IPS DF 4.7 (cell line): Measurements from ENCODE around the gene DOLPP1.

Experiments used
- DNase-seq: peaks from one replicate; pipeline ENCODE4 v3.0.0-alpha.2; 2013; ENCODE audit warnings: low spot score; ENCODE audit errors: extremely low read depth

The DOLPP1 gene

DNA sequence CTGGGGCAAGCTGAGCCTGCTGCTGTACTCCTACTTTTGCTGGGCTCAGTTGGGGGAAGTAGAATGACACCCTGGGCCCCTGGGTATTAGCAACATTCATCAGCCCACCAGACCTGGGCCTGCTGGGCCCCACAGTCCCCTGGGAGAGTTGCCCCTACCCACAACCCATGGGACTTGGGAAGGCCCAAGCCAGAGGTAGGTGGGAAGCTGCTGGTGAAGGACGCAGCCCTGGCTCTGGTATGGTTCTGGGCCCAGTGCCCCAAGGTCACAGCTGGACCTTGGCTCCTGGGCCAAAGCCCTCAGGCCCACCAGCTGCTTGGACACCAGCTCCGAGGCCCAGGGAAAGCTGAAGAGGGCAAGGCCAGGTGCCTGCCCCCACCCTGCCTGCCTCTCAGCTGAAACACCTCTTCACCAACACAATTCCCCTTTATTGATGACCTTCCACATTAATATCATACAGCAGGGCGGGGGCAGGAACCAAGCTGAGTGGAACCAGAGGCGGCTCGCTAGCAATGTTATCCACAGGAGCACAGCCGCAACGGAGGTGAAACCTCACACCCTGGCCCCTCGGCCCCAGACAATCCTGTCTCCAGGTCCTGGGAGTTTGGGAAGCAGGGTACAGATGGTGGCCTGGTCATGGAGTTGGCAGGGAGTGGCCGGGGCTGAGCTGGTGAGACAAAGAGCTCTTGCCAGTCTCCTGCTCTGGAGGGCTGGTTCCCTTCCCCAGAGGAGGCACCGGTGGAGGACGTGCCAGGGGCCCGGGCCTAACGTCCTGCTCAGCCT, 13.7 kb downstream of the DOLPP1 start:
- no peak for DNase-seq

DNA sequence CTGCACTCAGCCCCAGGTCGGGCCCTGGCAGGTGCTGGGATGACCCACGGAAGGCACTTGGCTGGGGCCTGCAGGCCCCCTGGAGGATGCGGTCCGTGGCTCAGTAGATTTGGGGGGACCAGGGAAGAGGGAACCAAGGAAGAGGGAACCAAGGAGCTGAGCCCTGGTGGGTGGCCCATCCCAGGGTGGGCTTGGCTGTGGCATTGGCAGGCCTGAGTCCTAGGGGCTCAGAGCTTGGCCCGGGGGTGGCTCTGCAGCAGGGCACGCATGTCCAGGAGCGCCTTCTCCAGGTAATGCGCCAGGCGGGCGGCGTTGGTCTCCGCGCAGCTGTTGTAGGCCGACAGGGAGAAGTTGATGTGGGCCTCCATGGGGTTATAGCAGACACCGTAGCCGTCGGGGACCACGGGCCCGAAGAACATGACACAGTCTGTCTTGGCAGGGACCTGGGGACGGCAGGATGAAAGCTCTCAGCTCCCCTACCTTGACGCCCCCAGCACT, 14.3 kb downstream of the DOLPP1 start:
- no peak for DNase-seq

DNA sequence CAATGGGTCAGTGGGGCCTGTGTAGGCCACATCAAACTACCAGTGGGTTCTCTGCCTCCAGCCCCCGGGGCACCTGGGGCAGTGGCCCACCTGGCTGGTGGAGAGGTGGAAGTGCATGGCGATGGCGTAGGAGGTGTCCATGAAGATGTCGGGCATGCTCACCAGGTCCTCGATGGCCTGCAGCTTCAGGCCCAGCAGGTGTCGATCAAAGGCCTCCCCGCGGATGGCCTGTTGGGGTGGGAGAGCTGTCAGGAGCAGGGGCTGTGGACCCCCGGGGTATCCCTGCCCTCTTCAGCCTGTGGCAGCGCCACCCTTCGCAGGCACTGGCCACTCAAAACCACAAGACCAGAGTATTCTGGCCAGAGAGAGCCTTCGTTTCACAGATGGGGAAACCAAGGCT, 15.0 kb downstream of the DOLPP1 start:
- no peak for DNase-seq

DNA sequence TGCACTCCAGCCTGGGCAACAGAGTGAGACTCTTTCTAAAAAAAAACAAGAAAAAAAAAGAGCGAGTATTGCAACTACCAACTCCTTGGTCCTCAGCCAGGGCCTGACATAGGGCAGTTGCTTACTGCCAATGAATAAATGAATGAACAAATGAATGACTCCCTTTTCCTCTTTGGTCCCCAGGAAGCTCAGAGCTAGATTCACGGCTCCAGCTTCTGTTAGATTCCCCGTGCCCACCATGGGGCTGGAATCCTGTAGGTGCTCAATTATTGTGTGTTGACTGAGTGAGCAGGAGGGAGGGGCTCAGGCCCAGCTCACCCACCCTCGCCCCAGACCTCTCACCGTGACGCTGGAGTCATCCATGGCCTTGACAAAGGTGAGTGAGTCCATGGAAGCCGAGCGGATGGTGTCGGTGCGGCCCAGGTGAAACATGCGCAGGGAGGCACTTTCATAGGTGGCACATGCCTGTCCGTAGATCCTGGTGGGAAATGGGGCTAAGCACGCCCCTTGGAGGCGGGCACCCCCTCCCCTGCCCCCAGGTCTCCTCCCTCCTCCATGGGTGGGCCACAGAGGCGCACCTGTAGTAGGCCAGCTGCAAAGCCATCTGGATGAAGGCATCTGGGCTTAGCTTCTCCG, 16.9 kb downstream of the DOLPP1 start:
- no peak for DNase-seq

DNA sequence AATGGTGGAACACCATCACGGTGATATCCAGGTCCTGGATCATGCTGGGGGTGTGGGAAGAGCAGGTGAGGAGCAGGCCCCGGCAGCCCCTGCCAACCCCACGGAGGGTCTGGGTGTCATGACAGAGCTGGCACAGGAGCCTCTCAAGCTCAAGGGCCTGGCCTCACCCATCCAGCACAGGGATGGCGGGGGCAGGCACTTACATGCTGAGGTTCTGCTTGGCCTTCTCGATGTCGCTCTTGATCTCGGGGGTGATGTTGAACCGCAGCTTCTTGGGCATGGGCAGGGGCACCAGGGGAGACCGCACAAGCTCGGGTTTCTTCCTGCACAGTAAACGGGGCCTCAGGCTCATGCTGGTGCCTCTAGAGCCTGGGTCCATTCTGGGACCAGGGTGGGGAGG, 17.4 kb downstream of the DOLPP1 start:
- DNase-seq: no peak

DNA sequence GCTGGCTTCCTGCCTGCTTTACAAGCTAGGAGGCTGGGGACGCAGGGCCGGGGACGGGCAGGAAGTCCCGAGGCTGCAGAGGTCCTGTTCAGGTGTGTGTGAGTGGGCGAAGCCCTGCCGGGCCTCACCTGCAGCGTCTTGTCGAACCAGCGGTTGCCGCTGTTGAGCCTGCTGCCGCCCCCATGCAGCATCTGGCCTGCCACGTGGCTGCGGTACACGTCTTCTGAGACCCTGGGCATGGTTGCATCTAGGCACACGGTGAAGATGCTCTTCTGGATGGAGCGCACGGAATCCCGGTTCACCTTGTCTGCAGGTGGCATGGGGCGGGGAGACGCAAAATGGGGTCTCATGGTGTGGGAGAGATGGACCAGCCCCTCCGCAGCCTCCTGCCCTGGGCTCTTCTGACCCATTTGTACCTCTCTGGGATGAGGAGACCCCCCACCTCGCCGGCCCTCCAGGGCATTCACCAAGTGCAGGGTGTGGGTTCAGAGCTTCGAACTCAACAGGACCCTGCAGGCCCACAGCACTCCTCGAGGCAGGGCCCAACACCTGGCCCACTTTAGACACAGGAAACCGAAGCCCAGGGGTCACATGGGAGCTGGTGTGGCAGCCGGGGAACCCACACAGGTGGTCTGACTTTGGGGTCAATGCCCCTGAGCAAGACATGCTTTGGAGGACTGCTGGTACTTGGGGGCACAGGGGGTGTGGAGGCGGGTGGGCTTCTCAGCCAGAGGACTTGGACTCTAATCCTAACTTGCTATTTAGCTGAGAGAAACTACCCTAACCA, 19.7 kb downstream of the DOLPP1 start:
- DNase-seq: no peak

DNA sequence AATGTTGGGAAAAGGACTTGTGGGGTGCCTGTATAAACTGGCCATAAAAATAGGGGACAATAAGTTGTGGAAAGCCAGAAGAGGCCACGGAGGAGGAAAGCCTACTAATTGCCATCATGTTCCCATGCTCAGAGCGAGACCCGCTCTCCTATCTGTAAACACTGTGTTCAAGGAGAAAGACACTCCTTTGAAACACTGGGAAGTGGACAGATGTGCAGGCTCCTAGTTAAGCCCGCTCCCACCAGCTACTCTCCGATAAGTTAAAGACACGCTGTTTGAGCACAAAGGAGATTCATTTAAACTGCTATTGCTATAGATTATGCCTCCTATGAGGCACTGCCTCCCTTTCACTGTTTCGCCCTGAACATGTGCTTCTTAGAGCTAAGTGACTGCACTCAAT, 20.4 kb downstream of the DOLPP1 start:
- no peak for DNase-seq

DNA sequence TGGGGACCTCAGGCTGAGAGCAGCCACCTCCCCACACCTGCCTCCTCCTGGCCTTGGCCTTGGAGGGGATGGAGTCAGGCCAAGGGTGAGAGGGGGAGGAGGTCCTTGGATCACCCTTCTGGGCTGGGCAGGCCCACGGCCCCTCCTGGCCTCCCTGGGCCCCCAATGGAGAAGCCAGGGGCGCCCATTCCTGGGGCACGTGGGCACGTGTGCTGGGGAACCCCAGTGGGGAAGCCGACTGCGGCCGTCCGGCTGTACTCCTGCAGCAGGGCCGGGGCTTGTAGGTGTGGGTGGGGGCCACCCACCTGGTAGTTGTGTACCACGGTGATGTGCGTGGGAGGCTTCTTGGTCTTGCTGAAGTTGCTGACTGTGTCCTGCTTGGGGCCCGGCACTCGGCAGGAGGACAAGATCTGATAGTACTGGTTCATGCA, 21.2 kb downstream of the DOLPP1 start:
- no peak for DNase-seq

DNA sequence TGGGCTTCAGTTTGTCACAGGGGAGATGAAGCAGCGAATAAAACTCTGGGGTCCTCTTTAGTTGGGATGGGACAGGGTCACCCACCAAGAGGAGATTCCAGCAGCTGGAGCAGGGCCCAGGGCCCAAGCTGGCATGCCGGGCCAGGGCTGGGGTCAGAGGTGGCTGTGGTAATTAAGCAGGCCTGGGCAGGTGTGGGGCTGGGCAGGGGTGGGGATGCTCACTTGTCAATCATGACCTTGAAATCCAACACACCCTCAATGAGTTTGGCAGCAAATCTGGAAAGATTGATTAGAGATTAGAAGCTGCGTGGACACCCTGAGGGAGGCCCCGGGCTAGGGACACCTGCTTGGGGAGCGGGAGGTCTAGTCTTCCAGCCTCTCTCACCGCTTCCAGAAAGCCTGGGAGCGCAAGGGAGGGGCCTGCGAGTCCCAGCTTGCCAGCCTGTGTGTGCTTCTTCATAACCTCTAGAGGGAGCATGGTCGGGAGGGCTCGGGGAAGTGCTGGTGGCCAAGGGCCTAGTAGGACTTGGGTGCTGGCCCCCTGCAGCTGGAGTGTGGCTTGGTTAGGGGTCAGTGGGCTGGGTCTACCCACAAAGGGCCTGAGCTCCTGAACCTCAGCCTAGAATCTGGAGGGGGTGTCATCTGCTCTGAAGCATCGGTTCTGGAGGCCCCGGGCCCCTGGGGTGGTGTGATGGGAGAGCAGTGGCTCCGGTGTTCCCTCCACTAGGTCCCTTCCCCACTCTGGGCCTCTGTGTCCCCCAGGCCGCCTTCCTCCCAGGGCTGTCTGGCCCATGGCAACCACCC, 22.1 kb downstream of the DOLPP1 start:
- DNase-seq: no peak

DNA sequence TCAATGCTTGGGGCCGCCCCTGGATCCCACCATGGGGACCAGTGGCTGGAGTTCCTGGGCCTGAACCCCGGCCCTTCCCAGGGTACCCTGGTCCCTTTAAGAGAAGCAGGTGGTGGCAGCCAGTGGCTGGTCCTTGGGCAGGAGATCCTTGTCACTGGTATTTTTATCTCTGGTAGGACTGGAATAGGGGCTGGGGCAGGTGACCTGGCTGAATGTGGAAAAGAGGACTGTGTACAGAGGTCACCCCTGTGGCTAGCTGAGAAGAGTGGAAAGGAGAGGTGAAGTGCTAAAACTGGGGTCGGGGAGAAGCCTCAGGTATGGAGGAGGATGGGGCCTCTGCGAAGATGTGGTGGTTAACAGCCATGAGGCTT, 22.7 kb downstream of the DOLPP1 start:
- no peak for DNase-seq

DNA sequence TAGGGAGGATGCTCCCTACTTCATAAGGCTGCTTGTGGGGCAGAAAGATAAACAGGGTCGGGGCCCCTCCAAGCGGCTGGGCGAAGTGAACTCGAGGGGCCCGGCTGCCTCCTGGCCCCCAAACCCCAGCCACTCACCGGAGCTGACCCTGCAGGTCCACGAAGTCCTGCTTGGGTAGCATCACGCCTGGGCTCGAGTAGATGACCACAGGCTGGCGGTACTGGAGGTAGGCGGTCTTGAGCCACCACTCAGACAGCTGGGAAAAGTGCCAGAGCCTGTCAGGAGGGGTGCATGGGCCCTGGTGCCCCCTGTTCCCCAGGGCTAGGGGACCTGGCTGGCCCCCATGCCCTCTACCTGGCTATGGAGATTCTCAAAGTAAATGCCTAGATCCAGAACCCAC, 23.1 kb downstream of the DOLPP1 start:
- DNase-seq: no peak

DNA sequence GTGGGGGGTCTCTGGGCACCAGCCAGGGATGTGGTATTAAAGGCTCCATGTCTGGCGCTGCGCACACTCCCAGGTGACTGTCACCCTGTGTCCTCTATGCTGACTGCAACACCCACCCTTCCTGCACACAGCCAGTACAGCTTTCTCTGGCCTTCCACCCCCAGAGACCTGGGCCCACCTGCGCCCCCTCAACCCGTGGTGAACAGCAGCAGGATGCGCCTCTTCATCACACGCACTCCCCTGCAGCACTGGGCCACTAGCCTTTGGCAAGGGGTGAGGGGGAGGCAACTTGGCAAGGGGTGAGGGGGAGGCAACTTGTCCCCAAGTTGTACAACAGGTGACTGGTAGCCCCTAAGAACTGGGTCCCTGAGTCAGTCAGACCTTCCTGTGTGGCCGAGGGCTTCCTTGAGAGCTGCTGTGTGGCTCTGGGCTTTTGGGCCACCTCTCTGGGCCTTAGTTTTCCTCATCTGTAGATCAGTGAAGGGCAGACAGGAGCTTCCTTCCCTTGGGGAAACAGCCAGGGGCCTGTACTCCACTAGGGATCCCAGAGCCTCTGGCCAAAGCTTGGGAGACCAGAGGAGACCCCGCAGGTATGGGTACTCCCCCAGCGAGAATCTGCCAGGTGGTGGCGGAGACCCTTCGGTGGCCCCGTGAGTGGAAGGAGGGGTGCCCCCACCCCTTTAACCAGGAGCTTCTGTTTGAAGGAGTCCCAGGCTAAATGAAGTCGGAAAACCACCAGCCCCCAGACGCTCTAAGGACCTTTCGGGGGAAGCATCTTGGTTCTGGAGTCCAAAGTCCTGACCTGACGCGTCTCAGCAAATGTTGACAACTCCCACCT, 25.2 kb downstream of the DOLPP1 start:
- no peak for DNase-seq

DNA sequence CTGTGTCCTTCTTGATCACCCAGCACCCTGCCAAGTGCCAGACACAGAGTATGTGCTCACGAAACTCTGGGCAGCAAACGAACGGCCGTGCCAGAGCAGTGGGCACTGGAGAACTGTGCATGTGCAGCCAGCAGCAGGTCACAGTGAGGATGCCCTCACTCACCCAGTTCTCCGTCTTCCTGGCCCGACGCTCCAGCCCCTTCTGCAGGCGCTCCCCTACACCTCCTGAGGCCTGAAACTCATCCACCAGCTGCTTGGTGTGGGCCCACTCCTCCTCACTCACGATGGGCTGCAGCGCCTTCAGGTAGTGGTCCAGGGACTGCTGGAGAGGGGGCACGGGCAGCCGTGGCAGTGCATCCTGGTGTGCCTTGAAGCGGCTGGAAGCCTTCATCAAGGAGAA, 26.7 kb downstream of the DOLPP1 start:
- no peak for DNase-seq

DNA sequence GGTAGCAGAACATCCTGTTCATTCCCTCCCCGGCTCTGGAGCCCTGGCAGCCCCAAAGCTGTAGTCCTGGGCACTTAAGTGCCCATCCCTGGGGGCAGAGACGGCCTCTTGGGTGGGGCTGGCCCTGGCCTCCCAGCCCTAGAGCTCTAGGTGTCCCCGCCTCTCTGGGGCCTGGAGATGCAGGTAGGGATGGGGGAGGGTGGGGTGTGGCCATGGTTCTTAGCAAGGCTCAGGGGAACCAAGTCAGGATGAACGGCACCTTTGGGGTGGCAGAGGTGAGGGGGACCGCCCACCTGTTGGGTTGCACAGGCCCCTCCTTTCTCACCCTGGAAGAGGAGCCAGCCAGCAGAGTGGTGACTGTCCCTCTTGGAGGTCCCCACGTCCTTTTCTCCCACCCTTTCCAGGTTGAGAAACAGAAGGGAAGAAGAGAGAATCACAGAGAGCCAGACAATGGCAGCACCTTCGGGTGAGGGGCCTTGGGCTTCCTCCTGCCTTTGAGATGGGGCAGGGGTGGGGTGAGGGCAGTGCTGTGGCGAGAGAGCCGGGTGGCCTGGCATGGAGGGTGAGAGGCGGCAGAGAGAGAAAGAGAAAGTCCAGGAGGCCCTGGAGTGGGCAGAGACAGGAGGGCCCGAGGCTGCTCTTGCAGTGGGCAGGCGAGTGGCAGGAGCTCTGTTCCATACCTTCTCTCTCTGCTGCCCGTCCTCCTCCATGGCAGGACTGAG, 27.3 kb downstream of the DOLPP1 start:
- DNase-seq: no peak

DNA sequence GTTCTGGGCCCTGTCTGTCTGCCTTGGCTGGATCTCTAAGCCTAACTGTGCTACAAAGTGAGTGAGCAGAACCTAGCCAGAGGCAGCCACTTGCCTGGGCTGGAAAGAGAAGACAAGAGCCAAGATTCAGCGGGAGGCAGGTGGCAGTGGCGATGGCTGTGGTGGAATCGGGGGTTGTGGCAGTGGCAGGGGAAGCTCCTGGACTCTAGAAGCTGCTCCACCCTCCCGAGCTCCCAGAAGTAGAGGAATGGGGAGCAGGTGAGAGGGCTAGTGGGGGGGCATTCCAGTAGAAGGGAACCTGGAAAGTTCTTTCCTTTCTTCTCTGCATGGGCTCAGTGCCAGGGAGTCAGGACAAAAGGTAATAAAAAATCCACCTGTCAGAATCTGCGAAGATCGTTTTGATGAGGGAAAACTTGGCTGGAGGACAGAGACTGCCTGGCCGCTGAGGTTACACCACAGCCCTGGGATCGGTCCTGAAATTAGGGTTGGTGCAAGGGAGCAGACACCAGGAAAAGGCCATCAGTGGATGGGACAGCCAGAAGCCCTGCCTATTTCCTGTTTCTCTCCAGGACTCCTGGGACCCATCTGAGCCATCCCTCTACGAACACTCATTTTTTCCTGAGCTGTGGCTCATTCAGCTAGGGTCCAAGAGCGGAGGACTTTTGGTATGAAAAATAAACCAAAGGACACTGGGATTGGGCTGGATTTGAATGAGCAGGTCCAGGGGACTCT, 28.1 kb downstream of the DOLPP1 start:
- no peak for DNase-seq

DNA sequence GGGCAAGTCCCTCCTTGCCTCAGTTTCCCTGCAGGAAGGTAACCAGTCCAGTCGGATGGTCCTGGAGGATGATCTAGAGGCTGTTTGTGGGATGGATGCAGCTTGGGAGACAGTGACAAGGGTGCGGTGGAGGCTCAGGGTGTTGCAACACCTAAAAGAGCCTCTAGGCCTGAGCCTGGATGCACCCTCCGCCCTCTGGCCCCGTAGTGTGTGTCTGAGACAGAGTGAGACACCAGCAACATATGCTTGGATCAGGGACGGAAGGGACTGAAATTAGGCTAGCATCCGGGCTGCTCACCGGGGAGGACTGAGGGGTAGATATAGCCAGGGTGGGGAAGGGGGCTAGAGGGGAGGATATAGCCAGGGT, 28.6 kb downstream of the DOLPP1 start:
- DNase-seq: no peak

DNA sequence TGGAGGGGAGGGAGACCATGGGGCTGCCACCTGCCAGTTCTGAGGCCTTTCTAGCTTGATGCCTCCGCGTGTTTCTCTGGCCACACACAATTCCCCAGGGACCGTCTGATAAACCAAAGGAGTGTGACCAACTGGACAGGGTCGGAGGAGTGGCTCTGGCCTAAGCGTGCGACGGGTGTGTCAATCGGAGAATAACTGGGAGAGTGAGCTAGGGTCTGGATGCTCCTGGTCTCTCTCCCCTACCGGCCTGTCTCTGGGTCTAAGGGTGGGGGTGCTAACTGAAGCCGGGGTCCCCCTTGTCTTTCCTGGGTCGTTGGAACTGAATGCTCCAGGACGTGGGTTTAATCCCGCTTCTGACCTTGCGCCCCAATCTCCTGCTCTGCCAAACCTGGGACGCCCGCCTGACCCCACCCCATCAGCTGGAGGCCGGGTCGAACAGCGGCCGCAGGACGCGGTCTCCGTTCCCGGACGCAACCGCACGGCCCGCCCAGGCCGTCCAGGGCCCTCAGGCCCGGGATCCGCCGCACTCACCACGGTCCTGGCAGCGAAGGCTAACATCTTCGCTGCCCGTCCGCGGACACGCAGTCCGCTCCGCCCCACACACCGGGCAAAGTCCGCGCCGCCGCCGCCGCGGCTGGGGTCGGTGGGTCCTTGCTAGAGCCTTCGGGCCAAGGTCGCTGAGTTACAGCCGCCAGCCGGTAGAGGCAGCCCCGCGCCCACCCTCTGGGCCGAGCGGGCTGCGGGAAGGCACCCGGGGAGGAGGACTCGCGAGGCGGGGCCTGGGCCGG, 29.2 kb downstream of the DOLPP1 start:
- DNase-seq: no peak

DNA sequence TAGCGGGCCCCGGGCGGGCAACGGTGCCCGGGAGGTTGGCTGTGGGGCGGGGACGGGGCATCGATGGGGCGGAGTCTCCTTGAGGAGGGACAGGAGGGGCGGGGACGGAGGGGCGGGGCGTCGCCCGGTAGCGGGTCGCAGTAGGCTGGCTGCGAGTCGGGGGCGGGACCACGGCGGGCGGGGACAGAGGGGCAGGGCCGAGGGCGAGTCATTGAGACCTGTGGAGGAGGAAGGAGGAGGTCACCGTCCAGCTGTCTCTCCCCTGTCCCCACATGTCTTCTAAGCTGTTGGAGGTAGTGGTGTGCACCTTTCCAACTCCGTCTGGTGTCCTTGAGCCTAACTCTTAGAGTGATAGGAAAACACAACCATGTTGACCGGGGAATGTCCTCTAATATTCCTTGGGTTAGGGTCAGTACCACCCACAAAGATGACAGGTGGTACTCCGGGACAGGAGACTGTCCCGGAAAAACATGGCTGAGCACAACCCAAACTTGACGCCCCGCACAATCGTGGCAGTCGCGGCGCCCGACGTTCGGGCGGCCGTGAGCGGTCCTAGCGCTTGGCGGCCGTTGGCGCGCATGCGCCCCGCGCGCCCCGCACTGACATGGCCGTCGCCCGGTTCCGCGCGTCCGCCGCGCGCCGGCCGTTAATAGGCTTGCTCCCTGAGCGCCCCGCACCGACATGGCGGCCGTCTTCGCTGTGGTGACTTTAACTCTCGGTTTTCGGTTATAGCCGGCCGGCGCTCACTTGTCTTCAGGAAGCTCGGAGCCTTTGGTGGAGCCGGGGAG, 30.0 kb downstream of the DOLPP1 start, which contains the start of the genes CRAT and PTPA:
Gene CRAT (minus strand): TSS at position 54 of the 788 bp plus-strand sequence. CDS start 284 bp downstream, outside the sequence.
Gene PTPA (plus strand): TSS at position 676 of the 788 bp plus-strand sequence. CDS start 186 bp downstream, outside the sequence.
- DNase-seq: no peak
